Heart left ventricle (tissue), 13 donors: ENCODE results near the gene PCNX1.

Experiments used
- POLR2A ChIP-seq, 2 donors: fragments of 450-650 bp; IDR thresholded peaks; one replicate each; pipeline ENCODE4 v1.6.1; 2017; ENCODE audit warnings: antibody characterized with exemption in 2 of 2, mild to moderate bottlenecking in 2 of 2, moderate library complexity in 2 of 2
- TF ChIP-seq, protein P1 (sequence below), 12 donors: fragments of 200-600 bp; sonication (generic) in 4 of 12; IDR thresholded peaks; one replicate each; pipeline versions ENCODE4 v1.5.0 to v1.8.0; 2018 to 2022; ENCODE audit warnings: antibody characterized with exemption in 12 of 12, mild to moderate bottlenecking in 5 of 12
- donor health status: ischemic (EF 13 %, LVEDD 7.1; RV severe dilation, severe dysfunction).
- donor health status: DM: no; HTN: yes; CAD: no.
- donor health status: DM: no; HTN: no; CAD: no.
- donor health status: ischemic (EF 25% LVEDD 6.9; RV normal size, moderate dysfunction).
- donor health status: ischemic (EF 25% LVEDD 5.7; RV mildly dilated, moderate dysfunction).
- donor health status: ischemic (EF 35%, LVEDD 5.7; RV mildly dilated, moderate dysfunction).
- donor health status: nonischemic (EF 11% LVEDD 7.7; RV severe dilation, severe dysfunction).
- donor health status: DM: yes; HTN: yes; CAD: no.
- donor health status: PGD.
- donor health status: ischemic (EF 29% LVEDD 5.4; RV normal size, mild dysfunction).
- donor health status: nonischemic (EF 23%, LVEDD 6.1; RV moderate dilation, normal function).

DNA sequence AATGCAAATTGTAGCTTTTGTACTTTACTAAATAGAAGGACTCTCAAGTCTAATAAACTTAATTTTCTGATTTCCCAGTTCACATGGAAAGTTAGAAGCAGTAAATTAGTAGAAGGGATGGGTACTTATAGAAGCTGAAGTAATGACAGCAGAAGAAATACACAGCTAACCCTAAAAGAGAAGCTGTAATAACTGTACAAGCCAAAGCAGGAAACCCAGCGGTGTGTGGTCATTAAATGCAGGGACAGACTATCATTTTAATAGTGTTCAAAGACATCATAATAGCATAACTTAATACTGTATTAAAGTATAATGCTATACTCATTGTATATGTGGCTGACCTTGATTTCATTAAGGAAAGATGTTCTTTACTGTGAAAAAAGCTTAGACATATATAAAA lies 74.9 kb downstream of the PCNX1 start:
- no peak for TF ChIP-seq POLR2A (IDR thresholded peaks at IDR 0.05)
- TF ChIP-seq, protein P1, sequence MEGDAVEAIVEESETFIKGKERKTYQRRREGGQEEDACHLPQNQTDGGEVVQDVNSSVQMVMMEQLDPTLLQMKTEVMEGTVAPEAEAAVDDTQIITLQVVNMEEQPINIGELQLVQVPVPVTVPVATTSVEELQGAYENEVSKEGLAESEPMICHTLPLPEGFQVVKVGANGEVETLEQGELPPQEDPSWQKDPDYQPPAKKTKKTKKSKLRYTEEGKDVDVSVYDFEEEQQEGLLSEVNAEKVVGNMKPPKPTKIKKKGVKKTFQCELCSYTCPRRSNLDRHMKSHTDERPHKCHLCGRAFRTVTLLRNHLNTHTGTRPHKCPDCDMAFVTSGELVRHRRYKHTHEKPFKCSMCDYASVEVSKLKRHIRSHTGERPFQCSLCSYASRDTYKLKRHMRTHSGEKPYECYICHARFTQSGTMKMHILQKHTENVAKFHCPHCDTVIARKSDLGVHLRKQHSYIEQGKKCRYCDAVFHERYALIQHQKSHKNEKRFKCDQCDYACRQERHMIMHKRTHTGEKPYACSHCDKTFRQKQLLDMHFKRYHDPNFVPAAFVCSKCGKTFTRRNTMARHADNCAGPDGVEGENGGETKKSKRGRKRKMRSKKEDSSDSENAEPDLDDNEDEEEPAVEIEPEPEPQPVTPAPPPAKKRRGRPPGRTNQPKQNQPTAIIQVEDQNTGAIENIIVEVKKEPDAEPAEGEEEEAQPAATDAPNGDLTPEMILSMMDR (IDR thresholded peaks at IDR 0.05): no peak
